ENCODE measurements around the gene ZNF503. TPM values are rescaled to one million over a fixed set of nuclear protein-coding genes. Genes with fewer than 3 reads are reported as not detected.

Gene ZNF503
- total and polyA plus RNA-seq, 2 donors from 2014 or later, result 34.7 to 45.8 TPM

DNA sequence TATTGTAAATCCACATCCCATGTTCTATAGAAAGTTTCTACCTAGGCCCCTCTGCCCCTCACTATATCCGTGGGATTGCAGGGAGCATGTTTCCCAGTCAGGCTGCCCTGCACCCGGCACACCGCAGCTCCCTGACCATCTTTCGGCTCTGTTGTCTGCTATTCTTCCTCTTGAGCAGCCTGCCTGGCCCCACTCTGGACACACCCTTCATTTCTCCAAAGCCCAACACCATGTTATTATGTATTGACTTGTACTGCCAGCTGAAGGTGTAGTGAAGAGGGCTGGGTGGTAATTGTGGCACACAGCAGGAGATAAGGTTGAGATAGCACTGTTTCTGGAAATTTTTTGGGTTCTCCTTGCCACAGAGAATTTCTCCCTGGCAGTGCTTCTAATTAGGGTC lies 39.6 kb upstream of the ZNF503 start:
- no peak overlapping the region for H3K27ac ChIP-seq (ENCODE audit: low read depth in 2 of 2, low read length in 2 of 2)
- no peaks in the 10 kb centered on the region for H3K27me3 ChIP-seq (ENCODE audit: control insufficient read depth, insufficient read depth, low read length)
- intact Hi-C loops (cut with DNase I), result no loop called here
- no peak for TF ChIP-seq CTCF (IDR thresholded peaks at IDR 0.05; ENCODE audit: borderline replicate concordance, extremely low read depth, insufficient read depth)
- FAIRE-seq, result no peak
- peaks cover 0 to 8% (median 0%) of the 10 kb centered on the region in 3 donors for H3K4me1 ChIP-seq (ENCODE audit: control insufficient read depth in 2 of 3, insufficient read depth in 2 of 3, low read depth in 1 of 3, low read length in 3 of 3)
- DNase-seq, result peak in 1 of 5 donors; percentile 13
- no peak overlapping the region for H3K4me3 ChIP-seq (ENCODE audit: low read length in 3 of 3)
- H3K36me3 ChIP-seq (ENCODE audit: control insufficient read depth in 2 of 3, insufficient read depth in 3 of 3, low read length in 3 of 3), result no peaks in the 10 kb centered on the region
- peaks cover 0 to 9% (median 0%) of the 10 kb centered on the region in 3 donors for H3K9me3 ChIP-seq (ENCODE audit: control insufficient read depth in 2 of 3, insufficient read depth in 1 of 3, low read length in 3 of 3)
- H3K9ac ChIP-seq (ENCODE audit: low read length in 3 of 3), result no peak overlapping the region

GRCh38 chr10:75440271-75440793 lies 38.8 kb upstream of the ZNF503 start:
- H3K4me1 ChIP-seq (ENCODE audit: control insufficient read depth in 2 of 3, insufficient read depth in 2 of 3, low read depth in 1 of 3, low read length in 3 of 3), result peaks cover 0 to 8% (median 0%) of the 10 kb centered on the region in 3 donors
- TF ChIP-seq CTCF (IDR thresholded peaks at IDR 0.05; ENCODE audit: borderline replicate concordance, extremely low read depth, insufficient read depth), result no peak
- peaks cover 0 to 9% (median 0%) of the 10 kb centered on the region in 3 donors for H3K9me3 ChIP-seq (ENCODE audit: control insufficient read depth in 2 of 3, insufficient read depth in 1 of 3, low read length in 3 of 3)
- H3K27me3 ChIP-seq (ENCODE audit: control insufficient read depth, insufficient read depth, low read length), result no peaks in the 10 kb centered on the region
- no peak for FAIRE-seq
- H3K9ac ChIP-seq (ENCODE audit: low read length in 3 of 3), result no peak overlapping the region
- no peaks in the 10 kb centered on the region for H3K36me3 ChIP-seq (ENCODE audit: control insufficient read depth in 2 of 3, insufficient read depth in 3 of 3, low read length in 3 of 3)
- DNase-seq, result no peak
- intact Hi-C loops (cut with DNase I), result no loop called here
- no peak overlapping the region for H3K27ac ChIP-seq (ENCODE audit: low read depth in 2 of 2, low read length in 2 of 2)
- no peak overlapping the region for H3K4me3 ChIP-seq (ENCODE audit: low read length in 3 of 3)

DNA sequence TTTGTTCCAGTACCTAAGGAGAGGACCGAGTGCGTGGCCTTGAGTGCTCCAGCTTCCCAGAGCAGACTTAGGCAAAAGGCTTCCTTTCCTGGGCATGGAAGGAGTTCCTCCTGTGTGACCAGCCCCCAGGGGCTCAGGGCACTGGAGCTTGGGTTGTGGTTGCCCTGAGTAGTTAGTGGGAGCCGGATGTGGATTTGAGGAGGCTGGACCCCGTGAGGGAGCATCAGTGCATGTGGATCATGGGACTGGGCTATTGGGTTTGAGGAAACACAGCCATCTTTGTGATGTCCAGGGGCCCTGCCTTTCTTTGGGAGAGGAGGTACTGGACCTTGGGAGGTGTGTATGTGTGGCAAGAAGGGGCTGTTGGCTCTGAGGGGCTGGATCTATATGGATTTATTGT lies 38.2 kb upstream of the ZNF503 start:
- H3K9me3 ChIP-seq (ENCODE audit: control insufficient read depth in 2 of 3, insufficient read depth in 1 of 3, low read length in 3 of 3), result peaks cover 0 to 9% (median 0%) of the 10 kb centered on the region in 3 donors
- no peaks in the 10 kb centered on the region for H3K36me3 ChIP-seq (ENCODE audit: control insufficient read depth in 2 of 3, insufficient read depth in 3 of 3, low read length in 3 of 3)
- H3K4me1 ChIP-seq (ENCODE audit: control insufficient read depth in 2 of 3, insufficient read depth in 2 of 3, low read depth in 1 of 3, low read length in 3 of 3), result peaks cover 0 to 8% (median 0%) of the 10 kb centered on the region in 3 donors
- FAIRE-seq, result no peak
- peak overlapping the region in 1 of 2 donors; percentile 7 for H3K27ac ChIP-seq (ENCODE audit: low read depth in 2 of 2, low read length in 2 of 2)
- peak in 1 of 5 donors; percentile 13 for DNase-seq
- no peaks in the 10 kb centered on the region for H3K27me3 ChIP-seq (ENCODE audit: control insufficient read depth, insufficient read depth, low read length)
- intact Hi-C loops (cut with DNase I), result no loop called here
- TF ChIP-seq CTCF (IDR thresholded peaks at IDR 0.05; ENCODE audit: borderline replicate concordance, extremely low read depth, insufficient read depth), result no peak
- no peak overlapping the region for H3K4me3 ChIP-seq (ENCODE audit: low read length in 3 of 3)
- no peak overlapping the region for H3K9ac ChIP-seq (ENCODE audit: low read length in 3 of 3)

DNA sequence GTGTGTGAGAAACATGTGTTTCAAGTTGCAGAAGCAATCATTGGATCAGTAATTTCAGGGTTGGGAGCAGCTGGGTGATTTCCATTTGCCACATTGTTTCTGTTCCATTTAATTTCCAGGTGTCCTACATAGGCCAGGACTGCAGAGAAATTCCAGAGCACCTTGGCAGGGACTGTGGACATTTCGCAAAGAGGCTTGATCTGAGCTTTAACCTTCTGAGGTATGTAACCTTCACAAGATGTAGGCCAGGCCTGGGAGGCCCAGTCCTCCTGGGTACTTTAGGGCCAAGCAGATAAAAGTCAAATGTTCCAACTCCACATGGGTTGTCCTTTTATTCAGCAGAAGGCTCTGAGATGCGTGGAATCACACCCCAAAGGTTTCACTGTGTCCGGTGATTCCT lies 36.7 kb upstream of the ZNF503 start:
- DNase-seq (peak in 1 of 5 donors; percentile 42), FAIRE-seq (no peak)
- H3K36me3 ChIP-seq (ENCODE audit: control insufficient read depth in 2 of 3, insufficient read depth in 3 of 3, low read length in 3 of 3), result no peaks in the 10 kb centered on the region
- no peak for TF ChIP-seq CTCF (IDR thresholded peaks at IDR 0.05; ENCODE audit: borderline replicate concordance, extremely low read depth, insufficient read depth)
- H3K9ac ChIP-seq (ENCODE audit: low read length in 3 of 3), result no peak overlapping the region
- no peak overlapping the region for H3K27ac ChIP-seq (ENCODE audit: low read depth in 2 of 2, low read length in 2 of 2)
- H3K9me3 ChIP-seq (ENCODE audit: control insufficient read depth in 2 of 3, insufficient read depth in 1 of 3, low read length in 3 of 3), result no peaks in the 10 kb centered on the region
- H3K27me3 ChIP-seq (ENCODE audit: control insufficient read depth, insufficient read depth, low read length), result no peaks in the 10 kb centered on the region
- intact Hi-C loops (cut with DNase I), result no loop called here
- no peak overlapping the region for H3K4me3 ChIP-seq (ENCODE audit: low read length in 3 of 3)
- H3K4me1 ChIP-seq (ENCODE audit: control insufficient read depth in 2 of 3, insufficient read depth in 2 of 3, low read depth in 1 of 3, low read length in 3 of 3), result peaks cover 0 to 8% (median 0%) of the 10 kb centered on the region in 3 donors
